HG02943 (cell line): Measurements from ENCODE around the gene PCDH9.

Experiments
- ATAC-seq: cut with Tn5 transposase; IDR thresholded peaks from one replicate; pipeline ENCODE4 v1.9.1; 2021; ENCODE audit warnings: mild to moderate bottlenecking, low read depth, moderate library complexity; ENCODE audit not compliant: unreplicated experiment

Gene PCDH9

DNA sequence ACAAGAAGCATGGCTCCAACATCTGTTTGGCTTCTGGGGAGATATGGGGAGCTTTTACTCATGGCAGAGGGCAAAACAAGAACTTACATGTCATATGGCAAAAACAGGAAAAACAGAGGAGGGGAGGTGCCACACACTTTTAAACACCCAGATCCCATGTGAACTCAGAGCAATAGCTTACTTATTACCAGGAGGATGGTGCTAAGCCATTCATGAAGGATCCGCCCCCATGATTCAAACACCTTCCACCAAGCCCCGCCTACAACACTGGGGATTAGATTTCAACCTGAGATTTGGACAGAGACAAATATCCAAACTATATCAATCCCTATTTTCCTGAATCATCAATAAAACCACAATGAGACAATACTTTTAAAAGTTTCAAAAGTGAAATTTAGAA lies 712.1 kb downstream of the PCDH9 start:
- ATAC-seq, result no peak

DNA sequence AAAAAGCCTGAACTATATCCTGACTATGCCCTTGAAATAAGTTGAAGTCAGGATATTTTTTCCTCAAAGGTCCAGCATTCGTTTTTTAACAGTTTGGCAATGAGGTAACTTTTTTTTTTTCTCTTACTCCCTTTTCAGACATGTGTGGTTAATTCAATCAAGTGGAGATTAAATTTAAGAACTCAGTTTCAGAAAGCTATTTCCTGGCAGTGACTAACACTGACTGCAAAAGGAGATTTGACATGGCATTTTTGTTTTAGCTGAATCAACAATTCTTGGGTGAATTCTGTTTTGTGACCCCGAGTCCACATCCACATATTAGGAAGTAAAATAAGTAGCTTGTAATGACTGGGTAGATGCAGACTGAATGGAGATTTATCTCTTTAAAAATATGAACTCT lies 716.4 kb downstream of the PCDH9 start:
- no peak for ATAC-seq

DNA sequence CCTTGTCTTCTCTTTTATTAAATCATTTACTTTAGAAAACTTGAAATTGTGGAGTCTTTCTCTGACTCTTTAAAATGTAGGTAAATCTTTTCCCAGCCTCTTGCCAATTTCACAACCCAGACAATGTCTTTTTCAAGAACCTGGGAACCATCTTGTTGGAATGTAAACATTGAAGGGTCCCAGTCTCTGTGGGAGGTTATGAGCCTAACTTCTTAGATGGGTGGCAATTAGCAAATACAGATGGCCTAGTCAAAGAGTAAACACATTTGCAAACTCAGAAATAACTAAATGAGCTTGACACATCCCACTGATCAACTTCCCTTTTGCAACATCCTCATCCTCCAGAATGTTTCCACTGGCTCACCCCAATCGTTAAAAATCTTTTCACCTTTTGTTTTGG lies 721.0 kb downstream of the PCDH9 start:
- ATAC-seq, result no peak

DNA sequence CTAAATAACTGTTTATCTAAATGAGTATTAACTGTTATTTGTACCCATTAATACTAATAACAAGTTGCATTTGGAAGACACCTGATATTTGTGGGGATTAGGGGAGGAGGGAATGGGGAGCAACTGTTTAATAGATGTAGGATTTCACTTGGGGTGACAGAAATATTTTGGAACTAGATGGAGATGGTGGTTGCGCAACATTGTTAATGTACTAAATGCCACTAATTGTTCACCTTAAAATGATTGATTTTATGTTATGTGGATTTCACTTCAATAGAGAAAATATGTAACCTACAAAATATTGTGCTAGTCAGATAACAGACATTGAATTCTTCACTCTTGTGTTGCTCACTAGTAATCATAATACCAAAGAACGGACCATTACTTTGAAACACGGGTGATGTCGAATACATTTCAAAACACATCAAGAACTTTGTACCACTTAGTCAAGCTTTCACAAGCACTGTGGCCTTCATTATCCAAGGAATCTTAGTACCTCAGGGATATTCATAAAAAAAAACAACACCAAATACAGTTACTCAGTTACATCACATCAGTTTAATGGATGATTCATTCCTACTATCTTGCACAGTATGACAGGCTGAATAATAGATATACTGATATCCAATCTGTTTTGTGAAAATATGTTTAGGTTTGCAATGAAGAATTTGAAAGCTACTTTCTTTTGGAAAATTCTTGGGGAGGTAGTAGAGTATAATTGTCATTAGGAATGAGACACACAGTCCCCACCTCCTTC lies 721.8 kb downstream of the PCDH9 start:
- ATAC-seq, result no peak

DNA sequence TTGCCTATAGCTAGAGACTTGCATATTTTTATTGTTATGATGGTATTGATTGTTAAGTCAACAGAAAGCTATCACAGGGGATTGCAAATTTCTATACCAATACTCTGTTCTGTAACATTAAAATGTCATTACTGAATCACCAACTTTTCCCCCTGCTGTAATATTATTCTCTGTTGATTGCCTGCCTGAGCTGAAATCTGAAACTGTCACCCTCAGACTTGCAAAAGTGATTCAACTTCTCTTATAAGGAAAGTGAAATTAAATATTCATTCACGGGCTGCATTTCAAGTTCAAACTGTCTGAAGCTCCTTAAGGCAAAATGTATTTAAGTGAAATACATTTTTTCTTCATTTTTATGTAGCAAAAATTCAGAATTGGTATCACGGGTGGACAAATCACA lies 723.2 kb downstream of the PCDH9 start:
- ATAC-seq, result no peak

DNA sequence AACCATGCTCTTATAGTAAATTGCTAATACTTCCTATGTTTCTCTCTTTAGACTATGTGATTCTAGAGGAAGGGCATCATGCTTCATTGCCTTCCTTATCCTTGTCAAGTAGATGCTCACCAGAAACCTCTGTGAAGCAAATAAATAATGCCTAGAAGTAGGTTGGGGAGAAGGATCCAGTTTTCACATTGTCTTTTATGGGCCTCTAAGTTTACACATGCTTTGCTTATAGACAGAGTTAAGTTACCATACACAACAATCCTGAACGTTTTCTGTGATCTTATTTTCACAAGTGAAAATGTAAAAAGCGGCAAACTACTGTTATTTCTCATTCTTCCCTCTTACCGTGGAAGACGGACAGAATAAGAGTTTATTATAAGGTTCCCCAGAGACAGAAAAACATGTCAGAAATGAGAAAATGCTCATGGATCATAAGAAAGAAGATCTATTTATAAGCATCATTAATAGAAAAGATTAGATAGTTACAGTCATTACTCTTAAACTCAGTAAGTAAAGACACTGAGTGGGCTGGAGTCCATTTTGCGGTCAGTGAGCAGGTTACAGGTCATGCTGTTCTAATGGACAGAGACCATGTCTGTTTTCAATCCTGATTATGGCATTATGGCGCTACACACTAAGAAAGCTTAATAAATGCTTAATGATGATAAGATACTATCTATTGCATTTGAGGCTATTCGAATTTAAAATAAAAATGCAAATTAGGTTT lies 723.9 kb downstream of the PCDH9 start:
- no peak for ATAC-seq

DNA sequence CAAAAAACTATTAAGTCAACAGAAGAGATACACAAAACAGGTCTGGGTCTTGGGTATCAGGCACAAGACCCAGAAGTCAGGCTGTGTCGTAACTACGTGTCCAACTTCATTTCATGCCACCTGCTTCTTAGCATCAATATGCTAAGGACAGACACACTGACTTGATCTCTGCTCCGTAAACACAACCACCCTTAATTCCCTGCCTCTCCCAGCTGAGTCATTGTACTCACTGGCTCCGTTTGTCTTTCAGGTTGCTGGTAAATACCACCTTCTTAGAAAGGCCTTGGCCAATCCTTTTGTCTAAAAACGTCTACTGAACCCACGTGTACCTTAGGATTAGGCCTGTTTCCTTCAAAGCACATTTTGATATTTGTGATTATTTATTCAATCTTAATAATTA lies 726.2 kb downstream of the PCDH9 start:
- ATAC-seq, result no peak

DNA sequence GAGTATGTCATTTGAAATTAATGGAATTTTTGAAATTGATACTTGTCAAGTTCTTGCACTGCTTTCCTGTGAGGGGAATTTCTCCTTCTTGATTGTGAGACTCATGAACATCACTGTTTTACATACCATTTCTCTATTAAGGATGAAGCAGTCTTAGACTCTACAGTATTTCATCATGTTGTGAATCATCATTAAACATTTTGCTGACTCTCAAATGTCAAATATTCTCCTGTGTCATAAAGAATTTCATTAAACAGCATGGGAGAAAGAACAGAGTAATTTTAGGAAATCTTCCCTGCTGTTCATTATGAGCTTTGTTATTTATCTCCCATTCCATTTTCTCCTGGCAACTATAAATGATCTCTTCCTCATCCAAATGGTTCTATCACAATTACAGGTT lies 729.0 kb downstream of the PCDH9 start:
- no peak for ATAC-seq

DNA sequence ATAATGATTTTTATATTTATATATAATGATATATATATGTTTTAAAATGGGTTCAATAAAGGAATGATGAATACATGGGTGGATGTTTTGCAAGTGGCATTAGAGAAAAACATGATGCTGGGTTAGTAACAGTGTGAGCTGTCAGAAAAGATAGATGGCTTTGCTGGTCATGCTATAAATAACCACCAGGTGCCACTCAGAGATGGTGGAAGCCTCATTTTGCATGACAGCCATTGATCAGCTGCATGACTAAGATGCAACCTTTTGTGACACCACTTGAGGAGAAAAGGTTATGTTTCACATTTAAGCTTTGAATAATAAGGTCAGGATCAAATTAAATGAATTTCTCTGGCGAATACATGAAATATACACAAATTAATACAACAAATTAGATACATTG lies 737.7 kb downstream of the PCDH9 start:
- no peak for ATAC-seq

DNA sequence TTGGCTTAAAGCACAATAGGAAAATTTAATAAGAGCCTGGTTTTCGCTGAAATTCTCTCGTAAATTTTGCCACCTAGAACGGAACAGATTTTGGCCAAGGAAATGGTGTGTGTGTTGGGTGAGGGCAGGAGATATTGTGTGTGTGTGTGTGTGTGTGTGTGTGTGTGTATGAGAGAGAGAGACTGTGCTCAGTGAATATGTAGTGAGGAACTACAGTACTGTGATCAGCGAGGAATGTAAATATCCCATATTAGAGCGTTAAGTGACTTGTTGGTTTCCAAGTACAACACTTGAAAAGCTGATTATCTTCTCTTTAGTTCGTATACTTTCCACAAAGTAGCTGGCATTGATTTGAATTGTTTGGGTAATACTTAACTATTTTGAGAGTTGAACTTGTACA lies 738.9 kb downstream of the PCDH9 start:
- ATAC-seq, result no peak

DNA sequence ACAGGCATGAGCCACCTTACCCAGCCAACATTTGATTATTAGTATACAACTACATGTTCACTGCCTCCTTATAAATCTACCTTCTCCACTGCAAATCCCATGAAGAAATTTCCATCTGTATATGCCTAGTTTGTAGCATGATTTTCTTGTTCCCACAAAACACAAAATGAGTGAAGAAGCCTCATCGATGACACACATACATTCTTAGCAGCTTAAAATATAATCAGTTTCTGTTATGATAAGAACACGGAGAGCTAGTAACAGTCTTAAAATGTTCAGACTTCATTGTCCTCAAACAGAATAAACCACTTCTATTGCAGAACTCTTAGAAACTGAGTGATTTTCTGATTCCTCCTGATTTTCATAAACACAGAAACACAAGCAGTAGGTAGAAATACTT lies 740.5 kb downstream of the PCDH9 start:
- ATAC-seq, result no peak

DNA sequence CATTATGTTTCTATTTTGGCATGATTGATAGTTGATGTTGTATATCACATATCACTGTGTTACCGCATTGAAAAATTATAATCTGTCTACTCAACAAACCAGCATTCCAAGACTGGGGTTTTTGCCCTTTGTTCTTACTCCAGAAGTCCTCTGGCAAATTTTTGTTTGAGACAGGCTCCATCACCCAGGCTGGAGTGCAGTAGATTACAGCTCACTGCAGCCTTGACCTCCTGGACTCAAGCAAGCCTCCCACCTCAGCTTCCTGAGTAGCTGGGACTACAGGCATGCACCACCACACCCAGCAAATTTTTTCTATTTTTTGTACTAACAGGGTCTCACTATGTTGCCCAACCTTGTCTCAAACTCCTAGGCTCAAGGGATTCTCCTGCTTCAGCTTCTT lies 741.0 kb downstream of the PCDH9 start:
- no peak for ATAC-seq

DNA sequence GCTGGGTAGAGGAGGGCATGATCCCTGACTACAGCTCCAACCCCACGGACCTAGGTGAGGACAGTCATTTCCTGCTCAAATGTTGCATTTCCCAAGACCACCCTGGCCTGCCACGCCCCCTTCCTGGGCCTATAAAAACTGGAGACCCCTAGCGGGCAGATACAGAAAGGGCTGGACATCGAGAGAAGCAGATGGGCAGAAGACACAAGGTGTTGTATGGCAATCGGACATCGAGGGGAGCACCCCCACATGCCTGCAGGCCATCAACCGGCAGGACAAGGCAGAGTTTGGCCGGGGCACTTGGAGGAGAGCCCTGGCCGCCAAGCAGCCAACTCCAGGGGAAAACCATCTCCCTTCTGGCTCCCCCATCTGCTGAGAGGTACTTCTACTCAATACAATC lies 746.4 kb downstream of the PCDH9 start:
- no peak for ATAC-seq

DNA sequence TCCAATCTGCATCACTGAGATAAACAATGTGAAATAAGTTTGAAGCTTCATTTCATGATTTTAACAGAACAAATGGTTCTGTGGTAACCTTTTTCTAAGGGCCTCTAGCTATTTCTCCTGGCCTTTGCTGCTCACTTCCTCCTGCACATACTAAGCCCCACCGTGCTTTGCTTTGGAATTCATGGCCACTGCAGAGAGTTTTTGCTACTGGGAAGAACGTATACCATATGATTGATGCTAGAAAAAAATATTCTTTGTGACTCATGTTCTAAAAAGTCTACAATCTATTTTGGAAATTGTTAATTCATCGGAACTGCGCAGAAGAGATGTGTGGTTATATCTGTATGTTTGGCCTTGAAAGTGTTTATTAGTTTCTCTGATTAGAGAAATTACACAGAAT lies 747.3 kb downstream of the PCDH9 start:
- ATAC-seq, result no peak

DNA sequence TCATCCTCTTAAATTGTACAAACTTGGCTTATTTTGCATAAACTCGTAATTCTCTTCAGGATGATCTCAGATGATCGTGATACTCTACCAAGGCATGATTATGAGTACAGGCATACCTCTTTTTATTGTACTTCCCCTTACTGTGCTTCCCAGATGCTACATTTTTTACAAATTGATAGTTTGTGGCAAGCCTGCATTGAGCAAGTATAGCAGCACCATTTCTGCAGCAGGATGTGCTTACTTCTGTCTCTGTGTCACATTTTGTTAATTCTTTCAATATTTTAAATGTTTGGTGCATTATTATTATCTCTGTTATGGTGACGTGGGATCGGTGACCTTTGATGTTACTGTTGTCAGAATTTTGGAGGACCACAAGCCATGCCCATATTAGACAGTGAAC lies 752.3 kb downstream of the PCDH9 start:
- no peak for ATAC-seq

DNA sequence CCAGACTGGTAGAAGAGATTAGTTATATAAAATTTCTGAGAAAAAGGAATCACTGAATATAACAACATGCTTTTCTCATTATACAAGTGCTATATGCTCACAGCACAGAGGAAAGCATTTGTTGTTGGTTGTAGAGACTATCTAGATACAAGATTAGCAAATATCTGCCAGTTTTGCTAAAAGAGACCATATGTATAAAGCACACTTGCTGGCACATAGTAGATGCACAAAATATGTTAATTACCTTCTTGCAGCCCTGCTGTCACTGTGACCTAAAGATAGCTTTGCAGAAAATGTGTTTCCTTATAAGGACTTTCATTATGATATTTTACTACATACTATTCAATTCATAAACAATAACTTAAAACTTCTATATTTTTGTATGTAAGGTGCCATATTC lies 755.1 kb downstream of the PCDH9 start:
- ATAC-seq, result no peak

DNA sequence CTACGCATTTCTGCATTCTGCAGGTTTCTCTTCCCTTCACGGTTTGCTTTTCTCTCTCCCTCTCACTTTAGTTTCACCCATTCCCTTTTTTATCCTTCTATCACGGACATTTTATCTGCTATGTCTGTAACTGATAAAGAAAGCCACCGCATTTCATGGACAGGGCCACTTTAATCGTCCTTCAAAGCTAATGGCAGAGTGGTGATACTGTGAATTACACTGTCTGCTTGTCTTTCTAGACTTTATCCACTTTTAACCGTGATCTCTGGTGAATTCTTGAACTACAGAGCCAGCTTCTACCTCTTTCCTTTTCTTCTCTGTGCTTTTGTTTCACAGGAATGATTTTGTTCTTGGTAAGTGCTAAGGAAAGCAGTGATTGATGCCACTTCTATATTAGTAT lies 760.4 kb downstream of the PCDH9 start:
- ATAC-seq, result no peak

DNA sequence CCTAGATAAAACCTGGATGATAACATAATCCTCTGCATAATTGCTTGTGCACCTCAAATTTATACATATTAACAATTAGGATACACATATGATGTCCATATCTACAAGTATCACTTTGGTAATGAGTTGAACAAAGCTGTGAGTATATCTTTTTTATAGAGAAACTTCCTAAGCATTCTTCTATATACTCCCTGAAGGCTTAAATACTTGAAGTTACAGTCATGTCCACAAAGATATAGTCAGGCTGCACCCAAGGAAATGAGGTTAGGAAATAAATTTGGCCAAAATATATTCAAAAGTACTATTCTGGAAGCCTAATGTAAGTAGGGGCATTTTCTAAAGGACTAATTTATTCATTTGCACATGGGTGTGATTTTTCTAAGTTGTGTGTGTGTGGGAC lies 761.5 kb downstream of the PCDH9 start:
- no peak for ATAC-seq

DNA sequence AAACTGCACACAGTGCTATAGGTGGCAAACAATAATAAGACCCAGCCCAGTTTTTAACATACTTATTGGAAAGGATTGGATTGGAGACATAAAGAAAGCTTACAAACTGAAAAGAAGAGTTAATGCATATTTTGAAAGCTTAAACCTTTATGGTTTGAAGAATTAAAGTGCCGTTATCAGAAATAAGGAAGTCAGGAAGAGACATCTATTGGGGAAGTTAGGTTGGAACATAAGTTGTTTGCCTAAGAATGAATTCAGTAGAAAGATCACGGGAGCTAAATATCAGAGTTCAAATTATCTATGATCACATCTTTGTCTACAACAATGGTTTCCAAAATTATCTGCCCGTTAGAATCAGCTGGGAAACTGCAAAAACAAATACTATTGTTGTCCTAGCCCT lies 767.9 kb downstream of the PCDH9 start:
- ATAC-seq, result no peak

DNA sequence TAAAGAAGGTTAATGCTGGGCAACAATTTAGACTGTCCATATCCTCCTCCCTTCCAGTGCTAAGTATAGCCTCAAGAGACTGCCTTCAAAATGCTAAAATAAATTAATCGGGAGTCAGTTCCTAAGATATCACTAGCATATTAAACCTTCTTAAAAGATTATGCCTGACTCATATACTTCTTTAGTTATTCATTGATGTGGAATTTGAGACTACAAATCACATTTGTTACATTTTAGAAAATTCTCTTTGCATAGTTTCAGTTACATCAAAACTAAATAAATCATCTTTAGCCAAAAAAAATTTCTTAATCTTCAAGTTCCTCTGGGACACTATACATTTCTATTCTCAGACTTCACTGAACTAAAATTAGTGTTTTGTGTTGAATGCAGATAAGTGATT lies 769.1 kb downstream of the PCDH9 start:
- no peak for ATAC-seq

DNA sequence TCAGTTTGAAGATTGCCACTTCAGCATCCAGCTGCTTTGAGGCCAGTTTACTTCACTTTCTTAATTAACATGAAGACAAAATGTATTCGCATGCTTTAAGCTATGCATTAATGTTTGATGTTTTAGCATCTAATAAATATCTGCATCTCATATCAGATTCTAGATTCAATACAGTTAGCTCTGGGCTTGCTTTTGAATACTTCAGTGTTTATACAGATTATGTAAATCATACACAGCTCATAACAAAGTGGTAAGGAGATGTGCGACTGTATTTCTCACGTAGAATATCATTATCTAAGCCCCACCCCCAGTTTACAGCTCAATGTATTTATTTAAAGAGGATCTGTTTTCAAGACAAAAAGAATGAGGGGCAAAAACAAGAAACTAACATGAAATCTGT lies 770.5 kb downstream of the PCDH9 start:
- ATAC-seq, result no peak

DNA sequence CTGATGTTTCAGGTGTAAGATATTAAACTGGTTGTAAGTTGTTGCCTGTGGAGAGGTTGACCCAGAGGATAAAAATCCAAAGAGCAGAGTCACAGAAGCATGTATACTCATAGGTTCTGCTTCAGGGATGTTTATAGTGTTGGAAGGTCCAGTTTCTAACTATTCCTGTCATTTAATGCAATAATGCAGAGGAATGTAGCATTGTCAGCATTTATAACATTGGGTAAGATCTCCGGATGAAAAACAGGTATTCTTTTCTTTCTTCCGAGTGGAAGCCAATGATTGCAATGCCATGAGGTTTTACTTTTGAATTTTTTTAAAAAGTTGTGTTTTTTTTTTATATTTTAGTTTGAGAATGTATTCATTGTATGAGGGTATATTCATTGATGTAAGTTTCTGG lies 771.0 kb downstream of the PCDH9 start:
- ATAC-seq, result no peak
